DOHH2 (cell line): ENCODE measurements around the gene PCGF3.

Source experiments
- H3F3A ChIP-seq: fragments of 200-600 bp; sonication (generic), shearing (Covaris generic); 2 replicates; pipeline ENCODE4 v1.6.0; 2016; ENCODE audit warnings: antibody characterized with exemption, mild to moderate bottlenecking; ENCODE audit not compliant: control insufficient read depth, insufficient read depth
- H3K27ac ChIP-seq: fragments of 200-600 bp; sonication (generic); 2 replicates; pipeline ENCODE4 v1.5.1; 2014; ENCODE audit warnings: low read depth, mild to moderate bottlenecking, low read length, moderate library complexity
- H3K27me3 ChIP-seq: fragments of 200-600 bp; sonication (generic); 2 replicates; pipeline ENCODE4 v1.6.1; 2014; ENCODE audit warnings: mild to moderate bottlenecking, low read length, mixed read lengths; ENCODE audit not compliant: control insufficient read depth
- H3K36me3 ChIP-seq: fragments of 200-600 bp; sonication (generic); 2 replicates; pipeline ENCODE4 v1.6.1; 2014; ENCODE audit warnings: mild to moderate bottlenecking, low read length, moderate library complexity, mixed read lengths; ENCODE audit not compliant: control insufficient read depth
- H3K4me1 ChIP-seq: fragments of 200-600 bp; sonication (generic); 2 replicates; pipeline ENCODE4 v1.6.1; 2014; ENCODE audit warnings: mild to moderate bottlenecking, low read length, mixed read lengths; ENCODE audit not compliant: control insufficient read depth
- H3K4me2 ChIP-seq: fragments of 200-600 bp; sonication (generic); 2 replicates; pipeline ENCODE4 v1.6.0; 2014; ENCODE audit warnings: mild to moderate bottlenecking, low read length, moderate library complexity
- H3K4me3 ChIP-seq: fragments of 200-600 bp; sonication (generic); 2 replicates; pipeline ENCODE4 v1.5.1; 2014; ENCODE audit warnings: mild to moderate bottlenecking, low read length, mixed read lengths
- H3K79me2 ChIP-seq: fragments of 200-600 bp; sonication (generic); 2 replicates; pipeline ENCODE4 v1.6.1; 2014; ENCODE audit warnings: mild to moderate bottlenecking, low read length, mixed read lengths; ENCODE audit not compliant: control insufficient read depth
- H3K9me2 ChIP-seq: fragments of 200-600 bp; sonication (generic); replicated peaks from 2 replicates; pipeline ENCODE4 v1.6.1; 2014; ENCODE audit warnings: mild to moderate bottlenecking, low read length, mixed read lengths; ENCODE audit not compliant: control insufficient read depth
- H3K9me3 ChIP-seq: fragments of 200-600 bp; sonication (generic); 2 replicates; pipeline ENCODE4 v1.6.1; 2014; ENCODE audit warnings: antibody characterized with exemption, low read length, mixed read lengths; ENCODE audit not compliant: control insufficient read depth, insufficient read depth
- H4K20me1 ChIP-seq: fragments of 200-600 bp; sonication (generic); 2 replicates; pipeline ENCODE4 v1.6.0; 2014; ENCODE audit warnings: low read depth, mild to moderate bottlenecking, antibody characterized with exemption, low read length, moderate library complexity; ENCODE audit not compliant: control insufficient read depth, insufficient read depth
- EZH2phosphoT487 ChIP-seq: fragments of 200-600 bp; sonication (generic); IDR thresholded peaks from 2 replicates; pipeline ENCODE4 v1.6.1; 2017; ENCODE audit warnings: borderline replicate concordance, mild to moderate bottlenecking, antibody characterized with exemption, low read length, moderate library complexity, mixed read lengths
- TF ChIP-seq, protein P1 (sequence below): fragments of 200-600 bp; sonication (generic); IDR thresholded peaks from one replicate; pipeline ENCODE4 v1.5.1; 2014; ENCODE audit warnings: antibody characterized with exemption, mild to moderate bottlenecking, low read depth, low read length; ENCODE audit not compliant: poor library complexity, severe bottlenecking

Gene PCGF3

DNA sequence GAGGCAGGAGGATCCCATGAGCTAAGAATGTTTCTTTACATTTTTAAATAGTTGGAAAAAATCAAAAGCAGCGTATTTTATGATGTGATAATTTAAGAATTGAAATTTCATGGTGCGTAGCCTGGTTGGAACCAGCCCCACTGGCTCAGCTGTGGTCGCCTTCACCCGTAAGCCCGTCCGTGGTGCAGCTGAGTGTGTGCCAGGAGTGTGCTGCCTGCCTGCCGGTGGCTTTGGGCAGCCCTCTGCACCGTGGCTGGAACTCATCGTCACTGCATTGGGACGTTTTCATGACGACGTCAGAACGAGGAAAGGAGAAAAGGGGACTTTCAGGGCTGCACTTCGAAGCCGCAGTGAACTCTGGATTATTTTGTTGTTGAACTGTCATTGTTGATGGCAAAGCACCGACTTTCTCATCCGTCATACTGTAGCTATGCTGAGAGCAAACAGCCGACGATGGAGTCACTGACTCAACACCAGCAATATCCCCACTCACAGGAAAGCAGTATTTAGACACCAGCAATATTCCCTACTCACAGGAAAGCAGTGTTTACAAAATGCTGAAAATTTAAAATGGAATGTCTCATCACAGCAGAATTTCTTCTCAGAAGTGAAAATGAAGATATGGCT lies 35.1 kb downstream of the PCGF3 start:
- TF ChIP-seq EZH2phosphoT487 = no peak
- TF ChIP-seq, protein P1, sequence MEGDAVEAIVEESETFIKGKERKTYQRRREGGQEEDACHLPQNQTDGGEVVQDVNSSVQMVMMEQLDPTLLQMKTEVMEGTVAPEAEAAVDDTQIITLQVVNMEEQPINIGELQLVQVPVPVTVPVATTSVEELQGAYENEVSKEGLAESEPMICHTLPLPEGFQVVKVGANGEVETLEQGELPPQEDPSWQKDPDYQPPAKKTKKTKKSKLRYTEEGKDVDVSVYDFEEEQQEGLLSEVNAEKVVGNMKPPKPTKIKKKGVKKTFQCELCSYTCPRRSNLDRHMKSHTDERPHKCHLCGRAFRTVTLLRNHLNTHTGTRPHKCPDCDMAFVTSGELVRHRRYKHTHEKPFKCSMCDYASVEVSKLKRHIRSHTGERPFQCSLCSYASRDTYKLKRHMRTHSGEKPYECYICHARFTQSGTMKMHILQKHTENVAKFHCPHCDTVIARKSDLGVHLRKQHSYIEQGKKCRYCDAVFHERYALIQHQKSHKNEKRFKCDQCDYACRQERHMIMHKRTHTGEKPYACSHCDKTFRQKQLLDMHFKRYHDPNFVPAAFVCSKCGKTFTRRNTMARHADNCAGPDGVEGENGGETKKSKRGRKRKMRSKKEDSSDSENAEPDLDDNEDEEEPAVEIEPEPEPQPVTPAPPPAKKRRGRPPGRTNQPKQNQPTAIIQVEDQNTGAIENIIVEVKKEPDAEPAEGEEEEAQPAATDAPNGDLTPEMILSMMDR = no peak
- peaks cover 23% of the 10 kb centered on the region for H3K36me3 ChIP-seq
- H3K79me2 ChIP-seq = no peaks in the 10 kb centered on the region
- no peaks in the 10 kb centered on the region for H3K27me3 ChIP-seq
- H3K27ac ChIP-seq = no peak overlapping the region
- H4K20me1 ChIP-seq = no peaks in the 10 kb centered on the region
- H3K9me3 ChIP-seq = no peaks in the 10 kb centered on the region
- H3K4me2 ChIP-seq = no peak overlapping the region
- no peaks in the 10 kb centered on the region for H3K4me1 ChIP-seq
- peaks cover 11% of the 10 kb centered on the region for H3F3A ChIP-seq
- no peaks in the 10 kb centered on the region for H3K9me2 ChIP-seq
- no peak overlapping the region for H3K4me3 ChIP-seq

DNA sequence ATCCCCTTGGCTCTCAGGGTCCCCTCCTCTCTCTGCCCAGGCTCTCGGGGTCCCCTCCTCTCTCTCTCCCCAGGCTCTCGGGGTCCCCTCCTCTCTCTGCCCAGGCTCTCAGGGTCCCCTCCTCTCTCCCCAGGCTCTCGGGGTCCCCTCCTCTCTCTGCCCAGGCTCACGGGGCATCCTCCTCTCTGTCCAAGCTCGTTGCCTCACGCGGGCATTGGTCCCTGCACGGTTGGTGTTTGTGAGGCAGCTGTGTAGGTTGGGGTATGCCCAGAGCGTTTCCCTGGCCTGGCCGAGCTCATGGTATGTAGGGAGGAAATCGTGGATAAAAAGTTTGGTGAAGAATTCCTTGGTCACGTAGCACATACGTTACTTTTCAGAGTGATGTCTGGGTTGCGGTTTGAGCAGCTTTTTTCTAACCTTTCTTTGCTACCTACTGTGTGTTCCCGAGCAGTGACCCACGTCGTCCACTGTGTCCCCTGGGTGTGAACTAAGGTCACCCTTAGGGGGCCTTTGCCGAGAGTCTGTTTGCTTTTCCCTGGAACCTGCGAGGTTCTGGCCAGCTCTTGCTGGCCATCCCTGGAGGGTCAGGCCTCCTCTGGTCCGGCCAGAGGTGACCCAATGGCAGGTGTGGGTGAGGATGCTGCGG lies 36.6 kb downstream of the PCGF3 start:
- TF ChIP-seq, protein P1 = no peak
- no peak for TF ChIP-seq EZH2phosphoT487
- Histone ChIP-seq H3K4me1 (no peaks in the 10 kb centered on the region), H4K20me1 (no peaks in the 10 kb centered on the region), H3K9me3 (no peaks in the 10 kb centered on the region), H3K36me3 (peaks cover 21% of the 10 kb centered on the region), H3K27ac (no peak overlapping the region), H3F3A (peaks cover 11% of the 10 kb centered on the region), H3K4me3 (no peak overlapping the region), H3K79me2 (no peaks in the 10 kb centered on the region), H3K4me2 (no peak overlapping the region), H3K9me2 (no peaks in the 10 kb centered on the region), H3K27me3 (no peaks in the 10 kb centered on the region)

DNA sequence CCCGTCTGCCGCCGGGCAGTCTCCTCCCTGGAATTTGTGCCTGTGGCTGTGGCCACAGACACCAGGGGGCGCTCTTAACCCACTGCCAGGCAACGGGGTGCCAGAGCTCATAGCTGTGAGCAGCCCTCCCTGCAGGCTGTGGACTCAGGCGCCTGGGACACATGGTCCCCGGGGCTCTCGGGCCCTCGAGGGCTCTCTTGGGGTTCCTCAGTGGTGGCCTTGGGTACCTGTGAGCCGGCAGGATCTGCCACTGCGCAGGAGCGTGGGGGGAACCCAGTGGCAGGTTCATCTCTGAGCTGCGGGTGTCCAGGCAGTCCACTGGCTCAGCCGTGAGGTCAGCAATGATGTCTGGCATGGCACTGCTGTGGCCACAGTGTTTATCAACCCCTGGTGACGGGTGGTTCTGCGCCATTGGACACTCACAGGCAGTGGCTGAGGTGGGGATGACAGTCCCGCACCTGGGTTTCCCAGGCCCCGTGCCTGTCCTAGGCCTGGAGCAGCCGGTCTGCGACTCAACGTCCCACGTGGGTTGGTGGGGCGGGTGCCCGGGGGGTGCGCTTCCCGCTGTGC lies 37.2 kb downstream of the PCGF3 start:
- no peak overlapping the region for H3K27ac ChIP-seq
- H3F3A ChIP-seq = peaks cover 11% of the 10 kb centered on the region
- no peak overlapping the region for H3K4me2 ChIP-seq
- H3K9me3 ChIP-seq = no peaks in the 10 kb centered on the region
- no peaks in the 10 kb centered on the region for H3K27me3 ChIP-seq
- H4K20me1 ChIP-seq = no peaks in the 10 kb centered on the region
- TF ChIP-seq EZH2phosphoT487 = no peak
- TF ChIP-seq, protein P1 = peak; percentile 95
- H3K36me3 ChIP-seq = peaks cover 17% of the 10 kb centered on the region
- H3K9me2 ChIP-seq = no peaks in the 10 kb centered on the region
- H3K4me3 ChIP-seq = no peak overlapping the region
- no peaks in the 10 kb centered on the region for H3K4me1 ChIP-seq
- no peaks in the 10 kb centered on the region for H3K79me2 ChIP-seq
